Psoas muscle (tissue), 8 donors: ENCODE results near the gene ZNF618. TPM values are rescaled to one million over a fixed set of nuclear protein-coding genes. Genes with fewer than 3 reads are reported as not detected.

ENCODE experiments used
- ATAC-seq, 4 donors: fragments of 200-7000 bp; cut with Tn5 transposase; one replicate each; pipeline ENCODE4 v1.9.1; 2020; ENCODE audit warnings: moderate library complexity in 3 of 4, mild to moderate bottlenecking in 2 of 4
- DNase-seq, 2 donors: peaks; one replicate each; pipeline ENCODE4 v3.0.0-alpha.2; 2020
- H3K27ac ChIP-seq: fragments of 200-600 bp; one replicate; pipeline ENCODE4 v1.8.0; 2022
- H3K27me3 ChIP-seq, 3 donors: fragments of 200-600 bp in 1 of 3; one replicate each; pipeline versions ENCODE4 v1.6.1 to v1.8.0; 2013 to 2022; ENCODE audit warnings: low read length in 2 of 3, mild to moderate bottlenecking in 2 of 3, moderate library complexity in 1 of 3; ENCODE audit not compliant: insufficient read depth in 3 of 3
- H3K36me3 ChIP-seq, 2 donors: fragments of 200-600 bp in 1 of 2; one replicate each; pipeline versions ENCODE4 v1.6.1 to v1.8.0; 2013 to 2022; ENCODE audit warnings: low read depth in 1 of 2, mild to moderate bottlenecking in 1 of 2, moderate library complexity in 1 of 2; ENCODE audit not compliant: insufficient read depth in 1 of 2
- H3K4me1 ChIP-seq: fragments of 200-600 bp; one replicate; pipeline ENCODE4 v1.8.0; 2022
- H3K4me3 ChIP-seq: fragments of 200-600 bp; one replicate; pipeline ENCODE4 v1.8.0; 2022; ENCODE audit warnings: mild to moderate bottlenecking
- H3K9me3 ChIP-seq: fragments of 200-600 bp; one replicate; pipeline ENCODE4 v1.8.0; 2022
- WGBS, 3 donors: extraction: QIAGEN DNeasy Blood & Tissue Kit; methylation state at CpG; one replicate each; pipeline versions ENCODE4 v1.1.6 to v1.1.7; 2013; 5-methylcytosine and 5-hydroxymethylcytosine counted together
- intact Hi-C, 2 donors: fragments of 100-400 bp; cut with DNase I; formaldehyde crosslinking; loops; one replicate each; pipeline versions ENCODE4 v1.11.0 to v1.14.2; 2022
- polyA plus RNA-seq, 3 donors: library from polyadenylated mRNA; stranded (reverse); fragments of 200-250 nt; gene quantifications; one replicate each; pipeline ENCODE4 v1.2.3, GENCODE V29; 2013
- total RNA-seq, 4 donors: library from RNA; stranded (reverse); fragmentation: NEBNext Ultra II Directional in 2 of 4; extraction: Animal tissue kit (Norgen Biotek cat#: 25700) in 2 of 4; gene quantifications; one replicate each; pipeline versions ENCODE4 v1.2.1 to v1.2.4, GENCODE V29; 2021 to 2023
- TF ChIP-seq, protein P1 (sequence below): fragments of 200-600 bp; IDR thresholded peaks from one replicate; pipeline ENCODE4 v1.8.0; 2022; ENCODE audit warnings: antibody characterized with exemption
- donor health status: healthy with polysubstance abuse.
- donor health status: DM: no; HTN: no; CAD: no; lungs with moderate emphysema.
- donor health status: Bipolar disorder and iron deficiency.
- donor health status: healthy.
- donor health status: DM: yes; HTN: yes; CAD: no.
- donor health status: DM: no; HTN: no; CAD: no.
- donor health status: DM: no; HTN: no; CAD: no.
- donor health status: DM: yes; HTN: yes; CAD: no.

Gene ZNF618
- total and polyA plus RNA-seq, 7 donors, result 0.31 to 2.7 (median 1.2) TPM

DNA sequence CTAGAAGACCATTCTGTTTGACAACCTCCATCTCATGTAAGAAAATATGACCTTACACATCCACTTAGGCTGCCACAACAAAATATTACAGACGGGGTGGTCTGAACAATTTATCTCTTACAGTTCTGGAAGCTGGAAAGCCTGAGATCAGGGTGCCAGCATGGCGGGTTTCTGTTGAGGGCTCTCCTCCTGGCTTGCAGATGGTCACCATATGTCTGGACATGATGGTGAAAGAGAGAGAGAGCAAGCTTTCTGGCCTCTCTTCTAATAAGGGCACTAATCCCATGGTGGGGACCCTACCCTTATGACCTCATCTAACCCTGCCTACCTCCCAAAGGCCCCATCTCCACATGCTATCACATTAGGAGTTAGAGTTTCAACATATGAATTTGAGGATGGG is 136.0 kb downstream of the ZNF618 start:
- TF ChIP-seq, protein P1, sequence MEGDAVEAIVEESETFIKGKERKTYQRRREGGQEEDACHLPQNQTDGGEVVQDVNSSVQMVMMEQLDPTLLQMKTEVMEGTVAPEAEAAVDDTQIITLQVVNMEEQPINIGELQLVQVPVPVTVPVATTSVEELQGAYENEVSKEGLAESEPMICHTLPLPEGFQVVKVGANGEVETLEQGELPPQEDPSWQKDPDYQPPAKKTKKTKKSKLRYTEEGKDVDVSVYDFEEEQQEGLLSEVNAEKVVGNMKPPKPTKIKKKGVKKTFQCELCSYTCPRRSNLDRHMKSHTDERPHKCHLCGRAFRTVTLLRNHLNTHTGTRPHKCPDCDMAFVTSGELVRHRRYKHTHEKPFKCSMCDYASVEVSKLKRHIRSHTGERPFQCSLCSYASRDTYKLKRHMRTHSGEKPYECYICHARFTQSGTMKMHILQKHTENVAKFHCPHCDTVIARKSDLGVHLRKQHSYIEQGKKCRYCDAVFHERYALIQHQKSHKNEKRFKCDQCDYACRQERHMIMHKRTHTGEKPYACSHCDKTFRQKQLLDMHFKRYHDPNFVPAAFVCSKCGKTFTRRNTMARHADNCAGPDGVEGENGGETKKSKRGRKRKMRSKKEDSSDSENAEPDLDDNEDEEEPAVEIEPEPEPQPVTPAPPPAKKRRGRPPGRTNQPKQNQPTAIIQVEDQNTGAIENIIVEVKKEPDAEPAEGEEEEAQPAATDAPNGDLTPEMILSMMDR, result no peak
- Histone ChIP-seq H3K27ac (no peak overlapping the region), H3K4me1 (no peaks in the 10 kb centered on the region), H3K36me3 (peaks cover 0 to 8% of the 10 kb centered on the region in 2 donors), H3K9me3 (no peaks in the 10 kb centered on the region), H3K4me3 (no peak overlapping the region), H3K27me3 (no peaks in the 10 kb centered on the region)
- ATAC-seq (no peak), DNase-seq (no peak)
- intact Hi-C loops, result no loop called here
- WGBS, 3 donors, result 83 to 95% (median 87%) methylated on average over 2 of the region's 2 CpGs

DNA sequence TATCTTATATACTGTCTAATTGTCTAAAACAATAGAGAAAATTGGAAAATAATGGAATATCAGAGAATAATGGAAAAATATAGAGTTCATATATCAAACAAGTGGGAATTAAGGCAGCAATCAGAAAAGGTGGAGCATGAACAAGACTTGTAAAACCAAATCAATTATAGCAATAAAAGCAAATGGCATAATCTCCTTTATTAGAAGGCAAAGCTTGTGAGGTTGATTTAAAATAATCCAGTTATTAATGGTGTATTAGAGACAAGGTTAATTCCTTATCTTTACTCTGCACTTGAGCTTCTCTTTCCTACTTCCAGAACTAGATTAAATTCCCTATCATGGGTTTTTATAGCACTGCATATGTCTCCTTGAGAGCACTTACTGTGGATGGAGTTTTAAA is 137.9 kb downstream of the ZNF618 start:
- H3K4me3 ChIP-seq, result no peak overlapping the region
- TF ChIP-seq, protein P1, result no peak

GRCh38 chr9:114015607-114016006 is 139.5 kb downstream of the ZNF618 start:
- Histone ChIP-seq H3K36me3 (peaks cover 0 to 24% of the 10 kb centered on the region in 2 donors), H3K27ac (no peak overlapping the region), H3K9me3 (peaks cover 6% of the 10 kb centered on the region), H3K4me3 (no peak overlapping the region), H3K4me1 (no peaks in the 10 kb centered on the region), H3K27me3 (no peaks in the 10 kb centered on the region)
- ATAC-seq, result no peak
- 96 to 98% (median 98%) methylated on average over 2 of the region's 2 CpGs for WGBS, 3 donors
- intact Hi-C loops, result no loop called here
- TF ChIP-seq, protein P1, result no peak
- no peak for DNase-seq

More for the DNA sequence above, 137.9 kb downstream of the ZNF618 start:
- Histone ChIP-seq H3K36me3 (peaks cover 0 to 18% of the 10 kb centered on the region in 2 donors), H3K27me3 (no peaks in the 10 kb centered on the region), H3K9me3 (no peaks in the 10 kb centered on the region), H3K4me1 (no peaks in the 10 kb centered on the region), H3K27ac (no peak overlapping the region)
- DNase-seq (no peak), ATAC-seq (no peak)
- intact Hi-C loops, result no loop called here

GRCh38 chr9:114016101-114016500 is 140.0 kb downstream of the ZNF618 start:
- peaks cover 6% of the 10 kb centered on the region for H3K9me3 ChIP-seq
- 87 to 98% (median 91%) methylated on average over 6 of the region's 6 CpGs for WGBS, 3 donors
- H3K36me3 ChIP-seq, result peaks cover 0 to 24% of the 10 kb centered on the region in 2 donors
- no peaks in the 10 kb centered on the region for H3K4me1 ChIP-seq
- ATAC-seq (no peak), DNase-seq (no peak)
- intact Hi-C loops, result no loop called here
- no peak overlapping the region for H3K27ac ChIP-seq
- TF ChIP-seq, protein P1, result no peak
- H3K27me3 ChIP-seq, result no peaks in the 10 kb centered on the region
- H3K4me3 ChIP-seq, result no peak overlapping the region
